H7 (cell line): Measurements from ENCODE around the gene STARD8. TPM values are rescaled to one million over a fixed set of nuclear protein-coding genes. Genes with fewer than 3 reads are reported as not detected.
"Not testable (repeated sequence)": the region's sequence is repeated elsewhere in the genome, so short reads cannot be mapped to it uniquely, and the experiment has no call there.

Experiments used
- DNase-seq: peaks from one replicate; pipeline ENCODE4 v3.0.0; 2012
- H3K27me3 ChIP-seq: 2 replicates; pipeline ENCODE4 v1.6.0; 2011; ENCODE audit warnings: mild to moderate bottlenecking, low read length; ENCODE audit not compliant: control insufficient read depth, insufficient read depth
- H3K36me3 ChIP-seq: replicated peaks from 2 replicates; pipeline ENCODE4 v1.5.1; 2011; ENCODE audit warnings: low read length; ENCODE audit not compliant: control insufficient read depth, insufficient read depth
- H3K4me3 ChIP-seq: 2 replicates; pipeline ENCODE4 v1.5.1; 2011; ENCODE audit warnings: low read depth, mild to moderate bottlenecking, control low read depth, low read length, moderate library complexity; ENCODE audit not compliant: insufficient read depth
- total RNA-seq: library from RNA; depleted of rRNA; stranded (reverse); fragments of >200 nt; shearing (Covaris generic); gene quantifications from 2 replicates; pipeline ENCODE4 v1.2.3, GENCODE V29; 2014

The STARD8 gene
- total RNA-seq, 1 experiment from 2014 or later, result 9.5 TPM

DNA sequence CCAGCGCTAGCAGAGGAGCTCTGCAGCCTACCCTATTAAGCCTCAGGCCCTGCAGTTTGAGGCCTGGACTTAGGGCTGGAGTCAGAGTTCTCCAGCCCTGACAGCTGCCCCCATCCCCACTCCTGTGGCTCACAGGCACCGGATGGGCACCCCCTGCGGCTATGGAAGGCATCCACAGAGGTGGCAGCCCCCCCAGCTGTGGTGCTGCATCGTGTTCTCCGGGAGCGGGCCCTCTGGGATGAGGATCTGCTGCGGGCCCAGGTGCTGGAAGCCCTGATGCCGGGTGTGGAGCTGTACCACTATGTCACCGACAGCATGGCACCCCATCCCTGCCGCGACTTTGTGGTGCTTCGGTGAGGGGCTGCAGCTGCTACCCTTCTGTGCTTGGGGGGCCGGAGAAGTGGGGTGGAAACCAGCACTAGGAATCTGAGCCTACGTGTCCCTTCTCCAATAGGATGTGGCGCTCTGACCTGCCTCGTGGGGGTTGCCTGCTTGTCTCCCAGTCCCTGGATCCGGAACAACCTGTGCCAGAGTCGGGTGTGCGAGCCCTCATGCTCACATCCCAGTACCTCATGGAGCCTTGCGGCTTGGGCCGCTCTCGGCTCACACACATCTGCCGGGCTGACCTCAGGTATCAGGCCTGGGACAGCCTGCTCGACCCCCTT is 76.2 kb downstream of the STARD8 start:
- Histone ChIP-seq H3K27me3 (no peaks in the 10 kb centered on the region), H3K4me3 (no peak overlapping the region), H3K36me3 (no peaks in the 10 kb centered on the region; the same call in none of the 2 replicates)
- DNase-seq, result peak; percentile 29

- Histone ChIP-seq H3K4me3 (no peak overlapping the region), H3K36me3 (no peaks in the 10 kb centered on the region; the same call in none of the 2 replicates), H3K27me3 (no peaks in the 10 kb centered on the region)
- DNase-seq, result no peak
Measured at GRCh38 chrX:68724531-68725020, 77.1 kb downstream of the STARD8 start.

DNA sequence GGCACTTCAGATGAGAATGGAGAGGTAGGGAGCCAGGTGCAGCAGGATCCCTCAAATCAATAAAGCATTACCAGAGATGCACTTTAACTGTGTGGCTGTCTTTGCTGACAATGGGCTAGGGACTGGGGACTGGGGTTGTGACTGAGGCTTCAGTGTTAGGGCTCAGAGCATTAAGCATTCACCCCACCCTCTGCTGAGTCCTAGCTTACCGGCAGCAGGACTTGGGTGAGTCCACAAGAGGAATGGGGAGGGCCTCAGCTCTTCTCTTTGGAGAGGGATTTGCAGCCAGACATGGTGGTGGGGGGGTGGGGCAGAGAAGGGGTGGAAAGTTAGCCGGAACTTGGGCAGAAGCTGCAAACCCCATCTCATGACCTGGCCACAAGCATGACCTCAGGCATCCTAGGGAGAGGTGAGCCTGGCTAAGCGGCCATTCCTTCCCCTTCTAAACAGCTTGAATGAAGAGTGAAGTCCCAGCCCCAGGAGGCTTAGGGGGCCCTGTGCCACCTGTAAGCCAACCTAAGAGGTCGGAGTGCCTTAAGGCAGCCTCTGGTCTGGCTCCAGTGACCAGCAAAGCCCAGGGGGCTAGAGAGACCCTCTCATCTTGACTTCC is 78.4 kb downstream of the STARD8 start:
- H3K27me3 ChIP-seq, result no peaks in the 10 kb centered on the region
- no peaks in the 10 kb centered on the region; the same call in none of the 2 replicates for H3K36me3 ChIP-seq
- H3K4me3 ChIP-seq, result no peak overlapping the region
- peak; percentile 11 for DNase-seq

GRCh38 chrX:68726366-68726765 is 78.9 kb downstream of the STARD8 start:
- Histone ChIP-seq H3K4me3 (no peak overlapping the region), H3K36me3 (no peaks in the 10 kb centered on the region; the same call in 1 of the 2 replicates)
- no peak for DNase-seq

DNA sequence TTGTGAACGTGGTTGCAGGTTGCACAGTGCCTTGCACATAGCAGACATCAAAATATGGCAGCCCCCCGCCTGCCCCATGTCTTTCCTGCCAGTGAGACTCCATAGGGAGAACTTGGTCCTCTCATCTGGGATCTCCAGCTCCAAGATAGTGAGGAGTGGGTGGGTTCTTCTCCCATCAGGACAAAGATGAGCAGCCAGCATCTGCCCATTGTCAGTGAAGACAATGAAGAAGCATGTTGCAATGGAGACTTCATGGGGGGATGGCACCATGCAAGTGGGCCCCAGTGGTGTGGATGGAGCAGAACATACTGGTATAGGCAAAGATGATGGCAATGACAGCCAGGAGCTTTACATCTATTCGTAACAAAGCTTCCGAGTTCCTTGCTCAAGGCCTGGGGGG is 80.2 kb downstream of the STARD8 start:
- no peak overlapping the region for H3K4me3 ChIP-seq
- H3K27me3 ChIP-seq, result no peaks in the 10 kb centered on the region
- no peaks in the 10 kb centered on the region; the same call in 1 of the 2 replicates for H3K36me3 ChIP-seq
- DNase-seq, result no peak

More at GRCh38 chrX:68726366-68726765, 78.9 kb downstream of the STARD8 start:
- H3K27me3 ChIP-seq, result no peaks in the 10 kb centered on the region

DNA sequence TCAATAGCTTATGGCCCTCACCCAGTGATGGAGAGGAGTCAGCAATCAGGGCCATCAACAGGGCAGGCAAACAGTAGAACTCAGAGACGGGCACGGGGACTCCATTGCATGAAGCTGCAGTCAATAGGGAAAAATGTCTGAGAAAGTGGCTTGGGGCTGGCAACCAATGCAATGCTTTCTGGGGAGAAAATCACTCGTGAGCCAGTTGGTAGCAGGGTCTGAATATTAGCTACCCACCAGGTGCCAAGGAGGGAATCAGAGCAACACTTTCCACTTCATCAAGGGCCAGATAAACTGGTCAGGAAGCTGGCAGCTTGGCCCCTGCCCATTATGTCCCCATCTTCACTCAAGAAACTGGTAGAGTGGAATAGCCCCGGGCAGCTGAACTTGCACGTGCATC is 80.7 kb downstream of the STARD8 start:
- H3K27me3 ChIP-seq, result no peaks in the 10 kb centered on the region
- no peak overlapping the region for H3K4me3 ChIP-seq
- H3K36me3 ChIP-seq, result no peaks in the 10 kb centered on the region
- DNase-seq, result no peak

DNA sequence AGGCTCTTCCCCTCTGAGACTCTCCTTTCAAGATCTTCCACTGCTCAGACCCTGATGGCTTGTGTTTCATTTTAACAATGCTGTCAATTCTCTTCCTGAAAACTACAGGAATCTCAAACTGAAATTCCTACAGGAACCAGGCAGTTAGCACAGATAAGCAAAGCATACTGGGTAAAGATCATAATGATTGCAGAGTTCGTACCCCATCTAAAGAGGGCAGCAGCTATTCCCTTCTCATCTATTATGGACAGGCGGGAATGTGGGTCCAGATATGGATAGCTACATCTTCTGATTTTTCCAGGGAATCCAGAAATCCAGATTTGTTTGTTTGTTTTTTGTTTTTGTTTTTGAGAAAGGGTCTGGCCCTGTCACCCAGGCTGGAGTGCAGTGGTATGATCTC is 83.8 kb downstream of the STARD8 start:
- H3K36me3 ChIP-seq, result no peaks in the 10 kb centered on the region
- DNase-seq, result no peak
- H3K27me3 ChIP-seq, result no peaks in the 10 kb centered on the region
- no peak overlapping the region for H3K4me3 ChIP-seq

GRCh38 chrX:68732906-68733493 is 85.5 kb downstream of the STARD8 start:
- DNase-seq, result peak; percentile 80
- no peaks in the 10 kb centered on the region for H3K27me3 ChIP-seq
- H3K36me3 ChIP-seq, result no peaks in the 10 kb centered on the region
- no peak overlapping the region for H3K4me3 ChIP-seq

DNA sequence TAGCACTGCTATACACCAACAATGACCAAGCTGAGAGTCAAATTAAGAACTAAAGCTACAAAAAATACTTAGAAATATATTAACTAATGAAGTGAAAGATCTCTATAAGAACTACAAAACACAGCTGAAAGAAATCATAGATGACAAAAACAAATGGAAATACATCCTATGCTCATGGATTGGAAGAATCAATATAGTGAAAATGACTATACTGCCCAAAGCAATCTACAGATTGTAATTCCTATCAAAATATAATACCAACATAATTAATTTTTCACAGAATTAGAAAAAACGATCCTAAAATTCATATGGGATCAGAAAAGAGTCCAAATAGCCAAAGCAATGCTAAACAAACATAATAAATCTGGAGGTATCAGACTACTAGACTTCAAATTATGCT is 87.8 kb downstream of the STARD8 start:
- no peaks in the 10 kb centered on the region for H3K27me3 ChIP-seq
- no peak overlapping the region for H3K4me3 ChIP-seq
- DNase-seq, result no peak
- no peaks in the 10 kb centered on the region for H3K36me3 ChIP-seq

- DNase-seq, H3K36me3 ChIP-seq: not testable (repeated sequence)
Measured at GRCh38 chrX:68741864-68742263, 94.4 kb downstream of the STARD8 start.

GRCh38 chrX:68743754-68744153 is 96.3 kb downstream of the STARD8 start:
- H3K27me3 ChIP-seq, result no peaks in the 10 kb centered on the region
- H3K4me3 ChIP-seq, result no peak overlapping the region
- no peak for DNase-seq
- no peaks in the 10 kb centered on the region for H3K36me3 ChIP-seq

More at GRCh38 chrX:68741864-68742263, 94.4 kb downstream of the STARD8 start:
- H3K27me3 ChIP-seq, H3K4me3 ChIP-seq: not testable (repeated sequence)

- Histone ChIP-seq H3K4me3 (no peak overlapping the region), H3K36me3 (no peaks in the 10 kb centered on the region), H3K27me3 (no peaks in the 10 kb centered on the region)
- no peak for DNase-seq
Measured at GRCh38 chrX:68746988-68747387, 99.5 kb downstream of the STARD8 start.

DNA sequence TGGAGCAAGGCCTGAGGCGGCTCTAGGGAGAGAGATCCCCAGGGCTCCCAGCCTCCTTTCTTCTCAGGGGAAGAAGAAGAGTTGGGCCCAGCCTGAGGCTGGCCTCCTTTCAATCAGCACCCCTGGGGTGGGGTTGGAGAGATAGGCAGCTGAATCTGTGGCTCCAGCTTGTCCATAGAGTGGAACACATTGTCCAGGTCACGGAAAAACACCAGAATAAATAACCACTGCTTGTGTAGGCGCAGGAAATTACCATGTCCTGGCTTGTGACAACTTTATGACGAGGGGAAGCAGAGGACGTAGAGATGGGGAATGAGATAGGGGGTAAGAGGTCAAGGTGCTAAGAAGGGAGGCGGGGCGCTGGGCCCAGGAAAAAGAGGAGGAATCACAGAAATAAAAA is 100.6 kb downstream of the STARD8 start:
- Histone ChIP-seq H3K4me3 (no peak overlapping the region), H3K27me3 (no peaks in the 10 kb centered on the region), H3K36me3 (no peaks in the 10 kb centered on the region)
- no peak for DNase-seq

GRCh38 chrX:68749426-68749825 is 102.0 kb downstream of the STARD8 start:
- no peaks in the 10 kb centered on the region for H3K36me3 ChIP-seq
- H3K27me3 ChIP-seq, result no peaks in the 10 kb centered on the region

DNA sequence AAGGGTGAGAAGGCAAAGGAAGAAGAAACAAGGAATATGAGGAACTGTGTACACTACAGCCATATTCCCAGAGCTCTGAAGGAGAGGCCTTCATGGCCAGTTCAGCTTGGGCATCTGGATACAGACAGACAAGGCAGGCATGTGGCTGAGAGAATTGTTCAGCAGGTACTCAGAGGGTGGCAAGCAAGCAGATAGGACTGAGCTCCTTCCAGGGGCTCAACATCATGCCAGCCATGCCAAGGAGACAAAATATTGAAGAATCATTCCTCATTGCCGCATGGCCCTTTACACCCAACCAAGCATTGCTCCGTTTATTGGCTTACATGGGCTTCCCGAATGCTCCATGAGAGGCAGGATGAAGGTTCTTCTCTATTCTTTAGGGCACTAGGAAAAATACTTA is 102.8 kb downstream of the STARD8 start:
- no peaks in the 10 kb centered on the region for H3K27me3 ChIP-seq
- DNase-seq, result no peak
- H3K36me3 ChIP-seq, result no peaks in the 10 kb centered on the region
- H3K4me3 ChIP-seq, result no peak overlapping the region

More at GRCh38 chrX:68749426-68749825, 102.0 kb downstream of the STARD8 start:
- H3K4me3 ChIP-seq, result no peak overlapping the region
- no peak for DNase-seq
